Right ventricle myocardium superior (tissue), 1 donor: ENCODE data around the gene ACOT8. TPM values are rescaled to one million over a fixed set of nuclear protein-coding genes. Genes with fewer than 3 reads are reported as not detected.
A peak's percentile ranks its signal among the peaks of the same experiment; 100 is the strongest.

ENCODE experiments used
- ATAC-seq: fragments of 200-7000 bp; cut with Tn5 transposase; one replicate; pipeline ENCODE4 v1.9.1; 2020; ENCODE audit warnings: mild to moderate bottlenecking; ENCODE audit not compliant: poor library complexity
- DNase-seq: peaks from one replicate; pipeline ENCODE4 v3.0.0-alpha.2; 2020
- intact Hi-C: fragments of 100-400 bp; cut with DNase I; formaldehyde crosslinking; loops from one replicate; pipeline ENCODE4 v1.11.2; 2022
- total RNA-seq: library from RNA; stranded (reverse); fragmentation: NEBNext Ultra II Directional; extraction: Animal tissue kit (Norgen Biotek cat#: 25700); gene quantifications from one replicate; pipeline ENCODE4 v1.2.1, GENCODE V29; 2021
- donor health status: DM: no; HTN: yes; CAD: no; lungs with severe emphysema.

ACOT8 gene
- total RNA-seq, 1 donor from 2014 or later: 28.1 TPM

DNA sequence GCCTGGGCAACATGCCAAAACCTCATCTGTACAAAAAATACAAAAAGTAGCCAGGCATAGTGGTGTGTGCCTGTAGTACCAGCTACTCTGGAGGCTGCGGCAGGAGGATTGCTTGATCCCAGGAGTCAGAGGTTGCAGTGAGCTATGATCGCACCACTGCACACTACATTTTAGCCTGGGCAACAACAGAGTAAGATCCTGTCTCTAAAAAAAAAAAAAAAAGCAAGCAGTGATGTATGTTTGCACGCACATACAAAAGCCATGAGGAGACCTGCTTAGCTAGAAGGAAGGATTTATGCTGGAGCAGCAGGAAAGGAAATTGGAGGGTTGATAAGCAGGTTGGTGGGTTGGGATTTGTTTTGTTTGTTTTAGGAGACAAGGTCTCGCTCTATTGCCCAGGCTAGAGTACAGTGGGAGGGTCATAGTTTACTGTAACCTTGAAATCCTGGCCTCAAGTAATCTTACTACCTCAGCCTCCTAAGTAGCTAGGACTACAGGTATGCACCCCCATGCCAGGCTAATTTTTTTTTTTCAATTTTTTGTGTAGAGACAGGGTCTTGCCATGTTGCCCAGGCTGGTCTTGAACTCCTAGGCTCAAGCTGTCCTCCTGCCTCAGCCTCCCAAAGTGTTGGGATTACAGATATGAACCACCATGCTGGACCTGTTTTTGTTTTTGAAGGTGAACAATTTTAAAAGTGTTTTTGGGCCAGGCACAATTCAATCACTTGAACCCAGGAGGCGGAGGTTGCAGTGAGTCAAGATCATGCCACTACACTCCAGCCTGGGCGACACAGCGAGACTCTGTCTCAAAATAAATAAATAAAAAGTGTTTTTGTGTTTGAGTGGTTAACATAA, 4.3 kb upstream of the ACOT8 start:
- intact Hi-C loops: no loop called here
- no peak for ATAC-seq
- DNase-seq: no peak

DNA sequence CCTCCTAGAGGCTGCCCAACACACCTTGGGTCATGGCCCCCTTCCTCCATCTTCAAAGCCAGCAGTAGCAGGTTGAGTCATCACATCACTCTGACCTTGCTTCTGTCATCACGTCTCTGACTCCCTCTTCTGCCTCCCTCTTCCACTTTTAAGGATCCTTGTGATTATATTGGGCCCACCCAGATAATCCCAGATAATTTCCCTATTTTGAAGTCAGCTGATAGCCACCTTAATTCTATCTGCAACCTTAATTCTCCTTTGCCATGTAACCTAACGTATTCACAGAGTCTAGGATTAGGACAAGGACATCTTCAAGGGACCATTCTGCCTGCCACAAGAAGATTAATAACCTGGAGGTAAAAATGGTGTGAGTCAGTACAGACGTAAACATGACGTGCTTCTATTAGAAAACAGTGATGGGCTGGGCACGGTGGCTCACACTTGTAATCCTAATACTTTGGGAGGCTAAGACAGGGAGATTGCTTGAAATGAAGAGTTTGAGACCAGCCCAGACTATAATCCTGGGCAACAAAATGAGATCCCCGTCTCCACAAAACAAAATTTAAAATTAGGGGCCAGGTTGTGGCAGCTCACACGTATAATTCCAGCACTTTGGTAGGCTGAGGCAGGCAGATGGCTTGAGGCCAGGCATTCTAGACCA, 3.5 kb upstream of the ACOT8 start:
- no peak for ATAC-seq
- DNase-seq: no peak
- intact Hi-C loops: no loop called here

GRCh38 chr20:45859916-45860315, 2.7 kb upstream of the ACOT8 start:
- DNase-seq: no peak
- intact Hi-C loops: no loop called here
- no peak for ATAC-seq

GRCh38 chr20:45857882-45858216, 657 bp upstream of the ACOT8 start:
- no peak for DNase-seq
- intact Hi-C loops: no loop called here
- no peak for ATAC-seq

DNA sequence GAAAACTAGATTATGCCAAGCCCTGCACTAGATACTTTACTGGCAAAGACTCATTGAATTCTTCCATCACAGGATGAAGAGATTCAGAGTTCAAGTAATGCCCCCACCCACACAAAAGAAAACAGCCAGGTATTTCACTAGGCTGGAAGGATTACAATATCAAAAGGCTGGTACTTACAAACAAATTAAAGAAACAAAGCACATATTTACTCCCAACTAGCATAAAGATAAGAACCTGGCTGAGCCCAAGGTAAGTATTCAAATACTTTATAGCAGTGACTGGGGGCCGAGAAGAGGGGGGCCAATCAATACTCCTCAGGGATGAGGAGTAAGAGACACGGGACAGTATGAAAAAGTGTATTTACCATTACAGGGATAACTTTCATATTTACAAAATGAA, 3.7 kb downstream of the ACOT8 start:
- DNase-seq (no peak), ATAC-seq (no peak)
- intact Hi-C loops: no loop called here

GRCh38 chr20:45852326-45852725, 4.9 kb downstream of the ACOT8 start:
- DNase-seq (no peak), ATAC-seq (no peak)
- intact Hi-C loops: no loop called here

DNA sequence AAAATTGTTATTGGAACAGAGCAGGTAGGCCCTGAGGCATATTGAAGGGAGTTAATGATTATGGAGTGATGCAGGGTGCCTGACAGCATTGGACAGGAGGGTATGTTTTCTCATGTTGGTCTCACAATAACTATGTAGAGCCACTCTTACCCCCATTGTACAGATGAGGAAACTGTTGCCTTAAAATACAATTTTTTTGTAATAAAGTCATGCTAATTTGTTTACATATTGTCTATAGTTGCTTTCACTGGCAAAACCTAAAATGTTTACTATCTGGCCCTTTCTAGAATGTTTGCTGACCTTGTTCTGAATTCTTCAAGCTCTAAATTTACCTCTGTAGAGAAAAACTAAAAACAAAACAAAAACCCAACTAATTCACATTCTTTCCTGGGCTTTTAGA, 5.7 kb downstream of the ACOT8 start:
- intact Hi-C loops: no loop called here
- ATAC-seq: no peak
- DNase-seq: no peak

- no peak for ATAC-seq
- intact Hi-C loops: no loop called here
- DNase-seq: no peak
Observed at GRCh38 chr20:45850926-45851325, 6.3 kb downstream of the ACOT8 start.

GRCh38 chr20:45850238-45850637, 7.0 kb downstream of the ACOT8 start:
- intact Hi-C loops: no loop called here
- no peak for ATAC-seq
- no peak for DNase-seq

DNA sequence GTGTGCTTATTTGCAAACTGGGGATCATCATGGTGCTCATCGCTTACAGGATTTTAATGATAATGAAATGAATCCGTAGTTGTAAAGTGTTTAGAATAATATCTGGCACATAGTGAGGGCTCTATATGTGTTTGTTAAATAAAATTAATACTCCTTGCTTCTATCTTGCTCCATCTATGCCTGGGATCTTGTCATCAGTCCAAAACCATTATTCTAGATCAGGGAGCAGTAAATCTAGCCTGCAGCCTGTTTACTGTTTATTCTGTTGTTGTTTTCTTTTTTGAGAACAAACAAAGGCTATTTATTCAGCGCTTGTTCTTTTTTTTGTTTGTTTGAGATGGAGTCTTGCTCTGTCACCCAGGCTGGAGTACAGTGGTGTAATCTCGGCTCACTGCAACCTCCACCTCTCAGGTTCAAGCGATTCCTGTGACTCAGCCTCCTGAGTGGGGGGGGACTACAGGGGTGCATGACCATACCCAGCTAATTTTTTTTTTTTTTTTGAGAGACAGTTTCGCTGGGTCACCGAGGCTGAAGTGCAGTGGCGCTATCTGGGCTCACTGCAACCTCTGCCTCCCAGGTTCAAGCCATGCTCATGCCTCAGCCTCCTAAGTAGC, 8.1 kb downstream of the ACOT8 start:
- ATAC-seq (no peak), DNase-seq (no peak)
- intact Hi-C loops: no loop called here

DNA sequence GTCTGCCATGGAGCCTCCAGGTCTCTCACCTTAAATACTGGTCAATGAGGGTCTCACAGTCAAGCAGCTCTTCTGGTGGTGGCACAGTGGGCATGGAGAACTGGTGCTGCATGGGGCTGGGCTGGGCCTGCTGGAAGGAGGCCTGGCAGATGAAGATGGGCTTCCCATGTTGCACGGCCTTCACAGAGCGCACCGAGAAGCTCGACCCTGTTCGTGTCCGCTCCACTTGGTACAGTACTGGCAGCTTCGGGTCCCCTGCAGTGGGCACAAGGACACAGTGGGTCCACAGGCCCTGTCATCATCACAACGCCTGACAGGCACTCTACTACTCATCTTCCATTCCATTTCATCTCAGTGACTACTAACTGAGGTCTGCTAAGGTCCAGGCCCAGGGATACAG, 8.8 kb downstream of the ACOT8 start:
- no peak for ATAC-seq
- no peak for DNase-seq

GRCh38 chr20:45845452-45845851, 11.7 kb downstream of the ACOT8 start:
- intact Hi-C loops: no loop called here

More for the DNA sequence above, 8.8 kb downstream of the ACOT8 start:
- intact Hi-C loops: no loop called here

DNA sequence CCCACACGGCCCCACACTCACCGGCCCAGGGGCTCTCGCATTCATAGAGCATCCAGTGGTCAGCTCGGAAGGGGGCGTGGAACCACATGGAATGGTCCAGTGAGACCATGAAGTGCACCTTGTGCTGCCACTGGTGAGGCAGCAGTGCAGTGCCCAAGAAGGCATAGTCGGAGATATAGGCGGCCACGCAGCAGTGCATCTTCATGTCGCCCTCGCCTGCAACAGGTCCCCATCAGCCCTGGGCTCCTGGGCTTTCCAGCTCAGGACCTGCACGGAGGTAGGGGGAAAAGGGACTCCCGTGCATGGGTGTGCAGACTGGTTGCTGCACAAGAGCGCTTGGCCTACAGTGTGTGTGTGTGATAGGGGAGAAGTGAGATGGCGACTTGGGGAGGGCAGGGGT, 13.7 kb downstream of the ACOT8 start:
- DNase-seq: no peak
- intact Hi-C loops: no loop called here
- ATAC-seq: no peak

More at GRCh38 chr20:45845452-45845851, 11.7 kb downstream of the ACOT8 start:
- ATAC-seq (no peak), DNase-seq (no peak)

DNA sequence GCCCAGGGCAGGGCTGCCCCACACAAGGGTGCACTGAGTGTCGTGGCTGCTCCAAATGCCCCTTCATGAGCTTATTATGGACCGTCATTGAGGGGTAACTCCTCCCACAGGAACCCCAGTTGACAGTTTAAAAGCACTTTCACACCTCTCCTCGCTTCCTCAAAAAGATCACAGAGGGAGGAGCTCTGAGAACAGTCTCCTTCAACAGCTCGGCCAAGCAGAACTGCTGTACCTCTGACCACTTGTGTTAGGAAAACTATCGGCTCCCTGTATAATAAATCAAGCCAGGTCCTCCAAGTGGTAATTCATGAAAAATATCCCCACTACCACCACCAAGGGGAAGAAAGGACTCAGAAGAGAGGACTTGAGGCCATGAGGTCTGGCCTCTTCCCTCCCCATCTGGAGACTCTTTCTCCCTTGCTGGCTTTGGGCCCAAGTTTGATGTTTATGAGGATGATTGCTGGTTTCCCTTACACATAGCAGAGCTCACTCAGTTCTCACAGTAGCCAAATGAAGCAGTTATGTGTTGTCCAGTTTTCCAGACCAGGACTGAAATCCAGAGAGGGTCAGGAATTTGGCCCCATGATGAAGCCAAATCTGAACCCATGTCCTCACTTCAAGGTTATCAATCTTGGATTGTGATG, 14.9 kb downstream of the ACOT8 start:
- DNase-seq (no peak), ATAC-seq (peak; percentile 29)
- intact Hi-C loops: no loop called here

GRCh38 chr20:45841407-45842129, 15.6 kb downstream of the ACOT8 start:
- no peak for DNase-seq
- intact Hi-C loops: no loop called here
- ATAC-seq: no peak

DNA sequence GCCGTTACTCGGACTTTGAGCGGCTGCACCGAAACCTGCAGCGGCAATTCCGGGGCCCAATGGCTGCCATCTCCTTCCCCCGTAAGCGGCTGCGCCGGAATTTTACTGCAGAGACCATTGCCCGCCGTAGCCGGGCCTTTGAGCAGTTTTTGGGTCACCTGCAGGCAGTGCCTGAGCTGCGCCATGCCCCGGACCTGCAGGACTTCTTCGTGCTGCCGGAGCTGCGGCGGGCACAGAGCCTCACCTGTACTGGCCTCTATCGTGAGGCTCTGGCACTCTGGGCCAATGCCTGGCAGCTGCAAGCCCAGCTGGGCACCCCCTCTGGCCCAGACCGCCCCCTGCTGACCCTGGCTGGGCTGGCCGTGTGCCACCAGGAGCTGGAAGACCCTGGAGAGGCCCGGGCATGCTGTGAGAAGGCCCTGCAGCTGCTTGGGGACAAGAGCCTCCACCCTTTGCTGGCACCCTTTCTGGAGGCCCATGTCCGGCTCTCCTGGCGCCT, 16.4 kb downstream of the ACOT8 start:
- DNase-seq (no peak), ATAC-seq (no peak)
- intact Hi-C loops: no loop called here

DNA sequence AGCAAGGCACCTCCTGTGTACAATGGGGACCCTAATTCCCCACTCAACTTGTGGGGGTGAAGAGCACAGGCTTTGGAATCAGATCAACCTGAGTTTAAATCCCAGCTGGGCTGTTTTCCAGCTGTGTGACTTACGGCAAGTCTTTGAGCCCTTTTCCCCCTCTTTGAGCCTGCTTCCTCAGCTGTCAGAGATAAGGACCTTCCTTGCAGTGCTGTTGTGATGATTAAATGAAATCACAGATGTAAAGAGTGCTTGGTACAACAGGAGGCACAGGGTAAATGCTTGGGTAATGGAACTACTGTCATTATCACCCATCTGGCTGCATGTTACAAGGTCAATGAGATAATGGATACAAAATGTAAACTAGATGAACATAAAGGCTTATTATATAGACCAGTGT, 20.4 kb downstream of the ACOT8 start:
- ATAC-seq: no peak
- DNase-seq: no peak
- intact Hi-C loops: no loop called here

DNA sequence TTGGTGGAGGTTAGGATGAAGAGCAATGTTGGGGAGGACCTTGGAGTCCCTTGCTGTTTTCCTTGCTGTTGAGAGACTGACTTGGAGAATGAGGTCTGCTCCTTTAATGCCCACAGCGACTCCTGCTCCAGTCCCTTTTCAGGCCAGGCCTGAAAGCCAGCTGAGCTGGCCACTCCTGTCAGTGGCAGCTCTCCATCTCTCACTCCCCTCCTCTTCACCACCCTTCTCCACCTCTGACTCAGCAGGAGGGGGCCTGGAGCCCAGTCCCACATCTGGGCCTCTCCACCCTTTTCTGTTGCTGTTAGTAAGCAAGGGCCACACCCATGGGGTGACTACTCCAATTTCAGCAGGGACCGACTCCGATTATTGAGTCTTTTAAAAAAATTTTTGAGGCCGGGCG, 21.4 kb downstream of the ACOT8 start:
- DNase-seq: peak; percentile 75
- ATAC-seq: peak; percentile 21
- intact Hi-C loops: no loop called here

GRCh38 chr20:45835329-45835765, 21.8 kb downstream of the ACOT8 start:
- DNase-seq: no peak

More at GRCh38 chr20:45835329-45835765, 21.8 kb downstream of the ACOT8 start:
- ATAC-seq: no peak
- intact Hi-C loops: no loop called here
